T-helper 9 cell (primary cell): ENCODE data around the gene MUC4.

Source experiments
- DNase-seq: peaks from one replicate; pipeline ENCODE4 v3.0.0-alpha.2; 2020
- total RNA-seq, 2 donors: gene quantifications; one replicate each; lab custom pipeline; 2026; lab: John Stamatoyannopoulos, UW

Gene MUC4, protein sequence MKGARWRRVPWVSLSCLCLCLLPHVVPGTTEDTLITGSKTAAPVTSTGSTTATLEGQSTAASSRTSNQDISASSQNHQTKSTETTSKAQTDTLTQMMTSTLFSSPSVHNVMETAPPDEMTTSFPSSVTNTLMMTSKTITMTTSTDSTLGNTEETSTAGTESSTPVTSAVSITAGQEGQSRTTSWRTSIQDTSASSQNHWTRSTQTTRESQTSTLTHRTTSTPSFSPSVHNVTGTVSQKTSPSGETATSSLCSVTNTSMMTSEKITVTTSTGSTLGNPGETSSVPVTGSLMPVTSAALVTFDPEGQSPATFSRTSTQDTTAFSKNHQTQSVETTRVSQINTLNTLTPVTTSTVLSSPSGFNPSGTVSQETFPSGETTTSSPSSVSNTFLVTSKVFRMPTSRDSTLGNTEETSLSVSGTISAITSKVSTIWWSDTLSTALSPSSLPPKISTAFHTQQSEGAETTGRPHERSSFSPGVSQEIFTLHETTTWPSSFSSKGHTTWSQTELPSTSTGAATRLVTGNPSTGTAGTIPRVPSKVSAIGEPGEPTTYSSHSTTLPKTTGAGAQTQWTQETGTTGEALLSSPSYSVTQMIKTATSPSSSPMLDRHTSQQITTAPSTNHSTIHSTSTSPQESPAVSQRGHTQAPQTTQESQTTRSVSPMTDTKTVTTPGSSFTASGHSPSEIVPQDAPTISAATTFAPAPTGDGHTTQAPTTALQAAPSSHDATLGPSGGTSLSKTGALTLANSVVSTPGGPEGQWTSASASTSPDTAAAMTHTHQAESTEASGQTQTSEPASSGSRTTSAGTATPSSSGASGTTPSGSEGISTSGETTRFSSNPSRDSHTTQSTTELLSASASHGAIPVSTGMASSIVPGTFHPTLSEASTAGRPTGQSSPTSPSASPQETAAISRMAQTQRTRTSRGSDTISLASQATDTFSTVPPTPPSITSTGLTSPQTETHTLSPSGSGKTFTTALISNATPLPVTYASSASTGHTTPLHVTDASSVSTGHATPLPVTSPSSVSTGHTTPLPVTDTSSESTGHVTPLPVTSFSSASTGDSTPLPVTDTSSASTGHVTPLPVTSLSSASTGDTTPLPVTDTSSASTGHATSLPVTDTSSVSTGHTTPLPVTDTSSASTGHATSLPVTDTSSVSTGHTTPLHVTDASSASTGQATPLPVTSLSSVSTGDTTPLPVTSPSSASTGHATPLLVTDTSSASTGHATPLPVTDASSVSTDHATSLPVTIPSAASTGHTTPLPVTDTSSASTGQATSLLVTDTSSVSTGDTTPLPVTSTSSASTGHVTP (N-terminal part only)
- 0 reads per million in 2 donors for total RNA-seq

DNA sequence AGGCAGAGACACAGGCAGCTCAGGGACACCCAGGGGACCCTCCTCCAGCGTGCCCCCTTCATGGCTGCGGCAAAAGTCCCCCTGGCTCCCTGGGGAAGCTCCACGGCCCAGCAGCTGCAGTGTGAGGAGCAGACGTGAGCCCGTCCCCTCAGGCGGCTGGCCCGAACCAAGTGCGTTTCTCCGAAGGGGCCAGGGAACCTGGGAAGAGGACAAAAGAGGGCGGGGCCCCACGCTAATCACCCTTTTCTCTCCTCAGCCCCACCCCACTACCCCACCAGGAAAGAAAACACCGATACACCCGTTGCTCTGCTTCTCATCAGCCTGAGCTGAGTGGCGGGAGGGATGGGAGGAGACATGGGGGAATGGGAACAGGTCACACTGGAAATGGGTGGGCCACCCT, at the start of gene MUC4:
Gene MUC4, minus strand, starts transcription at position 174 of the 400 bp plus-strand sequence. Its CDS starts 112 bp downstream, at position 62.
- DNase-seq = no peak

DNA sequence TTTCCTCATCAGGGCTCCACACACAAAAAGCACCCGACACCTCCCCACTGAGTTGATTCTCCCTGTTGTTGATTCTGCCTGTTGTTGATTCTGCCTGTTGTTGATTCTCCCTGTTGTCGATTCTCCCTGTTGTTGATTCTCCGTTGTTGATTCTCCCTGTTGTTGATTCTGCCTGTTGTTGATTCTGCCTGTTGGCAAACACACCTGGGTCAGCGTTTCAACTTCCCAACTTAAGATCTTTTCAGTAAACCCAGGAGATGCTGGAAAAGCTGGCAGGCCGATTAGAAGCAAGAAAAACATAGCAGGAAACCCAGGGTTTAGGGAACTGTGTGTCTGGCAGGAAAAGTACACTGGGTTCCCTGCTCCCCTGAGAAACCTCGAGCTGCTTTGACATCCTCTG, 48.7 kb upstream of the MUC4 start:
- DNase-seq = no peak

DNA sequence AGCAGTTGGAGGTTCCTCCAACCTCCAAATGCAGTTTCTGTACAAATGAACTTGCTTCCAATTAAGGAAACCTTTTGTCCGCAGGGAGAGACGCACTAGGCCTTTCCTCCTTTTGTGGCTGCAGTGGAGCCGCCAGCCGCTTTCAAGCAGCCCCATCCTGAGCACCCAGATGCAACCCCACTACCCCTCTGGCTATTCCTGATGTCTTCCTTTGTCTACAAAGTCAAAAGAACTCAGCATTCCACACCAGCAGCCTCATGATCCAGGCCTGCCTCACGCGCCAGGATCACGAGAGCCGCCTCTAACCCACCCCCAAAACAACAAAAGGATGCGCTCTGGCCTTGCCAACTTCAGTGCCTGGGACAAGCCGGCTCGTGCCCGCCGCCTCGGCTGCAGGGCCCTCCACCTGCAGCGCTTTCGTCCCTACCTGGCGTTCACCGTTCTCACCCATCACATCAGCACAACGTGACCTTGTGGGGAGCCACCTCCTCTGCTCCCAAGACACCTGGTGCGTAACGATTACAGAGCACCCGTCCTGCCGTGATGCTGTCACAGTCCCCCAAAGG, 48.2 kb upstream of the MUC4 start:
- DNase-seq = no peak

DNA sequence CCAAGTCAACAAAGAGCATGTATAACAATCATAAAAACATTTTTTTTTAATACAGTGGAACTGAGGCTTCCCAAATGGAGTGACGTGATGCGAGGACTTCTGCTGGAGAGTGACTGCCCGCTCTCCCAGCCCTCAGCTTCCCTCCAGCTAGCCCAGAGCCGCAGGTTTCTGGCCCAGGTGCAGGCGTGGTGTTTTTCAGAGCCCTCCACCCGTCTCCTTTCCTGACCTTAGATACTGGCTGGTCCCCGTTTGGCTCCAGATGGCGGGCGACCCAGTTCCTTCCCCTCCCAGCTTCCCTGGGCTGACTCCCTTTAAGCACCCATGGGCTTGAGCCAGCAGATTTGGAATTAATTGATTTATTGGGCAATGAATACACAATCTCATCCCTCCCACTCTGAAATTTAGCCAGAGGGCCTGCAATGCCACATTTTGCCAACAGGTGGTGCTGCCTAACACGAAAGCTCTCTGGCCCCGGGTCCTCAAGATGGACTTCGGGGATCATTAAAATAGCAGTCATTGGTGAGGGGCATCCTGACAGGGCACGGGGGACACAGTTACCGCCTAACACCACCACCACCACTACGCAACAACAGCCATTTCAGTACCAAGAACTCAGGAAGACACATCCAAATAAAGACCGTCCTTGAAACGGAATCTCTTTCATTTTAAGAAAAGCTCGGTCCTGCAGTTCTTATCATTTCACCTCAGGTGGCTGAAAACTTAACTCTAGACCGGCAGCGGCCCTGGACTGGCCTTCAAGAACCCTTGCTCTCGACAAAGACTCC, 47.5 kb upstream of the MUC4 start:
- DNase-seq = peak; percentile 72

DNA sequence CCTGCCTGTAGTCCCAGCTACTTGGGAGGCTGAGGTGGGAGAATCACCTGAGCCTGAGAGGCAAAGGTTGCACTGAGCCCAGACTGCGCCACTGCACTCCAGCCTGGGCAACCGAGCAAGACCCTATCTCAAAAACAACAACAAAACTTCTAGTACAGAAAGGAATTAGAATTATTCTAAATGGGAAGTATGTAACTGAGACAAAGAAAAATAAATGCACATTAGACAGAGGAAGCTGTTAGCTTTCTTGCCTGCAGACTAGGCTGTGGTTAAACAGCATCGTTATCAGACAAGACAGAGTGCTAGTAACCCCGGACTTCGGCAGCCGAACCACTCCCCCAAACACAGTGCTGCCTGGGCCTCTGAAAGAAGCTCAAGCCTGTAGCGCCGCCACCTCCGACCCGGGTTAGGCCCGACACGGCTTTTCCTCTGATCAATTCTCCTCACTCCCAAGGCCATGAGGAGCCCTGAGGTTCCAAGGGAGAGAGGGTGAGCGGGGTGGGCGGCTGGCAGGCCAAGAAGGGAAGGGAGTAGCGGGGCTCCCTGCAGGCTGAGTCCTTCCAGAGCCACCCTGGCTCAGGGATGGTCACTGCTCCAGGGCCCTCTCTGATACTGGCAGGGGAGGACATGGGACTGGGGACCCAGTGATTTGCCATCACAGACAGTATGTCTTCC, 44.8 kb upstream of the MUC4 start:
- DNase-seq = no peak

DNA sequence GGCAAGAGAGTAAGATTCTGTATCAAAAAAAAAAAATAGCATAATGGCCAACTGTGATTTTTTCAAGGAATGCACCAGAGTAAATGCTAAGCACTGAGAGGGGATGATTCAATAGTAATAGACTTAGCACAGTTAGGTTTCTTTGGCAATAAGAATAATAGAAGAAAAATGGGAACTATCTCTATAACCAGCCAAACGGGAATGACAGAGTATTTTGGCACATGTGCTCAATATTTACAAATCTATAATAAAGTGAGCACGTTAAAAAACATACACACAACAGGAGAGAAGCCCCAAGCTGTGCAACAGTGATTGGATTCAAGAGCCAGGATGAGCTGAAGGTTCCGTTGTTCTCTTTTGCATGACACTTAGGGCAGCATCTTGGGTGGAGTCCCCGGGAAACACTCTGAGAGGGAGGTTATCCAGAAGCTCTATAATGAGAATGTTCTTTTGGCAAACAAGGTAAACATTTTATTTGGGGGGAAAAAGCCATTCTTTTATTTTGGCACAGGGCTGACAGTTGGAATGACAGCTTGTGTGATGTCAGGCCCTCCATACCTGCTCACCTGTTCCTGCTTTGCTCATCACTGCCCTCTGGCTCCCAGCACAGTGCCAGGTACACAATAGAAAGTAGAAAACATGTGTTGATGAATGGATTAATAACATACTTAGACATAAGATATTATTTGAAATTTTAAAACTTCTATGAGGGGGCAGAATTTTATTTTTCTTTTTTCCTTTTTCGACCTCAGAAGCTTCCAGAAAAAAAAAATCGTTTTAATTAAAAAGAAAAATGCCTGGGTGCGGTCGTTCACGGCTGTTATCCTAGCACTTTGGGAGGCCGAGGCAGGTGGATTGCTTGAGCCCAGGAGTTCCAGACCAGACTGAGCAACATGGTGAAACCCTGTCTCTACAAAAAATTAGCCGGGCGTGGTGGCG, 44.0 kb upstream of the MUC4 start:
- no peak for DNase-seq

DNA sequence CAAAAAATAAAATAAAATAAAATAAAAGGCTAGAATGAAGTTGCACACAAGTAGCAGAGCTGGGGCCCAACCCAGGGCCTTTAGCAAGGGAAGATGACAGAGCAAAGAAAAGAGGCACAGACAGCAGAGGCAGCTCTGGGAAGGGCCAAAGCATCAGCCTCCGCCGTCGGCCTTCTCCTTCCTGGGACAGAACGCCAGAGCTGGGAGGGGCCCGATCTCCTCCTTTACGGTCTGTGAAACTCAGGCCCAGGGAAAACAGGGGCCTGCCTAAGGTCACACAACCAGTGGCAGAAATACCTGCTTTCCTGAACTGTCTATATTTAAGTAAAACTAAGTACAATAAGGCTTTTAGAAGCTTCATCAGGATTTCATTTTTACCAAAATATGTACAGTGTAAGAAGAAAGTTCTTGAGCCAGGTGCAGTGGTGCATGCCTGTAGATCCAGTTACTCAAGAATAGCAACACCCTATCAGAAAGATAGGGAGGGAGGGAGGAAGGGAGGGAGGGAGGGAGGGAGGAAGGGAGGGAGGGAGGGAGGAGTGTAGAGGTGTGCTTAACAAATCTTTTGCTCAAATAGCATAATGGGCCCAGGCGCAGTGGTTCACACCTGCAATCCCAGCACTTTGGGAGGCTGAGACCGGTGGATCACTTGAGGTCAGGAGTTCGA, 43.0 kb upstream of the MUC4 start:
- no peak for DNase-seq

DNA sequence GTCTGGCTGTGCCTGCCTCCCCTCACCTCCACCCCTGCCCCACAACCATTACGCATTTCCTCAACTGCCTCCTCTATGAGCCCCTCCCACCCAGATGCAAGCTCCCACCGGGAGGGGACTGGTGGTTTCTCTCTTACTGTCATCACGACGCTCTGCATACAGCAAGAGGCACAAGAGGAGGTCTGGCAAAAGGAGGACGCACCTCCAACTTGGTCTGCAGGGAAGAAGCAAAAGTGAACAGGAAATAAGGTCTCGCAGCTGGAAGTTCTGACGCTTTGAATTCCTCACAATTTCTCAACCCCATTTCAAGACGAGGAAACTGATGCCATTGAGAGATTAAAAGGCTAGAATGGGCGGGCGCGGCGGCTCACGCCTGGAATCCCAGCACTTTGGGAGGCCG, 42.3 kb upstream of the MUC4 start:
- DNase-seq = no peak

DNA sequence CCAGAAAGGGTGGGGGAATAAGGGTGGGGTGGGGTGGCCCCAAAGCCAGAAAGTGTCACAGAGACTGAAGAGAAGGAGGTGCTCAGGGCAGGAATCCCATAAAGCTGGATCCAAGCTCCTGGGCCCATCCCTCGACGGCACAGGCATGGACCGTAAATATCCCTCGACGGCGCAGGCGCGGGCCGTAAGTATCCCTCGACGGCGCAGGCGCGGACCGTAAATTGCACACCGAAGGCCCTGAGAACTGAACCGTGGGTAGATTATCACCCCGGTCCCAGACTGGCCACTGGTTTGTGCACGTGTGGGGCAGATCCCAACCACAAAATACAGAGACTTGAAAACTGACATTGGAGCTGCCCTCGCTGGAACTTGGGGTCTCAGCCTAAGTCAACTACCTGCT, 41.3 kb upstream of the MUC4 start:
- DNase-seq = no peak

DNA sequence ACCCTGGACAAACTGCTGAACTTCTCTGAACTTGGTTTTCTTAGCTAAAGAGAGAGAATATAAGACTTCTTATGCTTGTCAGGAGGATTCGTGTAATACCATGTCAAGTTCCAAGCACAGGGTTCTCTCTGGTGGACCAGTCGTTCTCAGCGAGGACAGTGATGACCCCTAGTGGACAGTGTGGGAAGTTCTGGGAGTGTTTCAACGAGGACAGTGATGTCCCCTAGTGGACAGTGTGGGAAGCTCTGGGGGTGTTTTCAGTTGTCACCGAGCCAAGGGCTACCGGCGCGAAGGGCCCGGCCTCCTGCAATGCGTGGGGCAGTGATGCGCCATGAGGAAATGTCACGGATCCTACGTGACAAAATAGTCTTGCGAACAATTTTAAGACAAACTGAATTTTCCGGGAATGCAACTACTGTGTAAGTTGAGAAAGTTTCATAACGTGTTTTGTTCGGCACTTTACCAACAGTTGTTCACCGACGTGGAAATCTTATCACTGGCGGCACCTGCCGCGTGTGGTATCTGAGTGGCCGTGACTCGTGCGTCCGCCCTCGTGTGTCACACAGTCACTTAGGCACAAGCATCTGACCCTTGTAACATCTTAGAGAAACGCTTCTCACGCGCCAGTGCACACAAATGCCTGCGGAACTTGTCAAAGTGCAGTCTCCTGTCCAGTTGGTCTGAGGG, 39.3 kb upstream of the MUC4 start:
- peak; percentile 78 for DNase-seq

DNA sequence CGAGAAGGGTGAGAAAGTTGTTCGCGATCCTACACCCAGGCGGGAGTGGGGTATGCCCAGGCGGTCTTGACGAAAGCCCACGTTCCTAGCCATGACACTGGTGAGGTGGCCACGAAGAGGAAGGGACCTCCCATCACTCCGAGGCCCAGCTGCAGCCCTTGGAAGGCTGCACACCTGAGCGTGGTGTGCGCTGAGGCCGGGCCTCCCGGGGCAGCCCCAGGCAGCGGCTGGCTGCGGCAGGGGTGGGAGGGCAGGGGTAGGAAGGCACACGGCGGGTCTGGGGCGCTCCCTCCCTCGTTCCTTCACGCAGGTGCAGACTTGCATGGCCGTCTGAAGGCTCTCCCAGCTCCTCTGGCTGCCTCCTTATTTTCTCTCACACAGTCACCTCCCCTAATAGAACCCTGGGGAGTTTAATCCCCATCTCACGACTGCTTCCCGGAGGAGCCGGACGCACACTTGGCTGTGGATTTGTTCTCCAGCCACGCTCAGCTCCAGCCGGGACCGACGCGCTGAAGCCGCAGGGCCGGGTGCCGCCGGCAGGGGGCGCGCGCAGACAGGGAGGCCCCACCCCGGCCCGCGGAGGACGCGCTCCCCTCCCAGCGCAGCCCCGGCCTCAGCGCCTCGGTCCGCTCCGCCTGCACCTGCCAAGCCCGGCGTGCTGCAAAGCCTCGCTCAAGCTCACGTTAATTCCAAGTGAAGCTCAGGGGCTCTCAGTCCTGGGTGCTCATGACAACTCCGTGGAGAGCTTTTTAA, 37.8 kb upstream of the MUC4 start:
- no peak for DNase-seq

DNA sequence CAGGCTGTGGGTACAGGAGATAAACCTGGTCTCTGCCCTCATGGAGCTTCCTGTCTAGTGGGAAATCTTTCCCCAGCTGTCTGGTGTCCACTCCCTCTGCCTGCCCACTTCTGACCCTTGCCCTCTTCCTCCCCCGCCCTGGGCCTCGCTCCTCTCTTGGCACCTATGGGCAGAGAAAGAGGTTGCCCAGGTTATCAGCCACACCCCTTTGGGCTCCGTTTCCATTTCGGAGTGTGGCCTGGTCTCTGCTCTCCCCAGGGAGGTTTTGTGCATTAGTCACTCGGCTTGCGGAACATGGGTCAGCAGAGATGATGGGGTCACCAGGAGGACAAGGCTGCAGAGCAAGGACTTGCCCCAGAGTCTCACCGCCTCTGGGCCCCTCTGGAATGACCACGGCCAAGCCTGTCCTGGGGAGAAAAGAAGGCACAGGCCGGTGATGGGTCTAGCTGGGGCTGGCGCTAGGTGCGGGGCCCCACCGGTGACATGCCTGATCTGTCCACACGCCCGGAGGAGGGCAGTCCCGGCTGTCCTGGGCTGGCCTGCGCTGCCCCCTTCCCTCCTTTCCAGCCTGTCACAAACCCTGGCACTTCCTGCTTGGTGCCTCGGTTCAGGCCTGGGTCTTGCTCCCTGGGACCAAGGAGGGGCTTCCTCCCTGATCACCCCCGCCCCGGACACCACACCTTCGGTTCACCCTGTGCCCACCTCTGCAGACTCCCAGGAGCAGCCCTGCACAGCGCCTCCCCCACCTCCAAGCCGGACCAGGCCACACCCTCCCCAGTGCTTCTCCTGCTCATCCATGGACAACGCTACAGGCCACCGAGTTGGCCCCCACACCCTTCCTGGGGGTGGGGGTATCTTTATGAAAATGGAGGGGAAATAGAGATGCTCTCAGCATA, 35.6 kb upstream of the MUC4 start:
- no peak for DNase-seq

DNA sequence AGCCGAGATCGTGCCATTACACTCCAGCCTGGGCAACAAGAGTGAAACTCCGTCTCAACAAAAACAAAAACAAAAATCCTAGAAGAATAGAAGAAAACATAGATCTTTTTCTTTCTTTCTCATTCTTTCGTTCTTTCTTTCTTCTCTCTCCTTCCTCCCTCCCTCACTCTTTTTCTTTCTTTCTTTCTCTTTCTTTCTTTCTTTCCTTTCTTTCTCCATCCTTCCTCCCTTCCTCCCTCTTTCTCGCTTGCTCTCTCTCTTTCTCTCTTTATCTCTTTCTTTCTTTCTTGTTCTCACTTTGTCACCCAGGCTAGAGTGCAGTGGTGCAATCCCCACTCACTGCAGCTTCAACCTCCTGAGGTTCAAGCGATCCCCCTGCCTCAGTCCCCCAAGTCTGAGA, 33.8 kb upstream of the MUC4 start:
- DNase-seq = no peak

DNA sequence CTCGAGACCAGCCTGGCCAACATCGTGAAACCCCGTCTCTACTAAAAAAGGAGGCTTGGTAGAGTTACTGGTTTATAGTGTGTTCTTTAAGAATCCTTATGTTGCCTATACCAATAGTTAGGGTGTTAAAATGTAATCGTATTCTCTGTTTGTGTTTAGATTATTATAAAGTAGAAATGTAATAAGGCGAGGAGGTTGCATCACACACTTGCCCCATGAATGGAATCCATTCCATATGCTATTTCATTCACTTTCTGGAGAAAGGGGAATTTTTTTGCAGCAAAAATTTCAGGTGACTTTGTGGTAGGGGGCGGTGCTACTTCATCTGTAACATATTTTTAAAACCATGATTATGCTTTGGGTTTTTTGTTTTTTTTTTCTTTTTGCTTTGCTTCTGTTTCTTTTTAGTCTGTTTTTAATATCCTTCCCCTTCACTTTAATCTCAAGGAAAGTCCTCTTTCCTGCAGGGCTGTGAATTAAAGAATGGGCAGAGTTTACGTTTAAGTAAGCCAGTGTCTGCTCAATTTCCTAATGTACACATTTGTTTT, 33.0 kb upstream of the MUC4 start:
- DNase-seq = no peak

DNA sequence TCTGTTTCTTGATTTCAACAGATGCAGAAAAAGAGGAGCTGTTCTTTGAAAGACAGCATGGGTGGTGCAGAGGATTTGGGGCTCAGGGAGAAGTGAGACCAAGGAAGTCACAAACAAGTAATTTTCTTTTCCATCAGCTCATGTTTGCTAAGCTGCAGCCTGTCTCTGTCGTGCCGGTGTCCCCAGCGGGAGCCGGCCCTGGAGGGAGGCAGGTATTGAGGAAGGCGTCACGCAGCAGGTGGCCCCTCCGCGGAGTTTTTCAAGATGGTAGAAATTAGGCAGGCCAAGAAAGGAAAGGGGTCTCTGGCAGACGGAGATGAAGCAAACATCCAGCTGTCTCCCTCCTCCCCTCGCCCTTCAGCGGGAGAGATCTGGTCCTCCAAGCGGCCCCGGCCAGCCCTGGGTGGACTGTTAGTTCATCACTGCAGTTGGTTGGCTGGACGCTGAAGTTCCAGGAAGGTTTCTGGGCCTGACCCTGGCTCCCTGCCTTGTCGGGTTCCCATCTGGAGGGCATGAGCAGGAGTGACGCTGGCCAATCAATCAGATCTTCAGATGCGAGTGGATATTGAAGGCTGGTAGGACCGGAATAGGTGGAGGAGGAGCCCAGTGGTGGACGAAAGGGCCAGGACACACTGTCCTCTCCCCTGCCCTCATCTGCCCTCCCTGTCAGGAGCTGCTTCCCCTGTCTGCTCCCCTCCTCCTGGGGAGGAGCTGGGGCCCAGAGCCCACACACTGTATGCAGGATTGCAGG, 27.7 kb upstream of the MUC4 start:
- DNase-seq = no peak

DNA sequence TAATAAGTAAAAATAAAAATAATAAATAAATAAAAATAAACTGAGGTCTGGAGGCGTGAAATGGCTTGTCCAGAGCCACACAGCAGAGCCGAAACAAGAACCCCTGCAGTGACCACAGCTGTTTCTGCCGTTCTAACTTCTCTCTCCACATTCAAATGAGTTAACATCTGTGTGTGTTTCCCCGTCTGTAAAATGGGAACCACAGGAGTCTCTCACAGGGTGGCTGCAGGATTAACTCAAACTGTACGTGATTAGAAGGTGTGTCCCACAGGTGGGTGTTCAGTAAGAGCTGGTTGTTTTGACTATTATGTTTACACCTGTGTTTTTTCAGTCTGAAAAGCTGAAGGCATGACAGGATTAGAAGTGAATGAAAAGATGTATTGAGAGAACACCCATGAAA, 27.0 kb upstream of the MUC4 start:
- no peak for DNase-seq
